HepG2 (cell line): Measurements from ENCODE around the gene SLC16A13. TPM values are rescaled to one million over a fixed set of nuclear protein-coding genes. Genes with fewer than 3 reads are reported as not detected.

ENCODE experiments used
- ATAC-seq: fragments of 200-7000 bp; cut with Tn5 transposase; 3 replicates; pipeline ENCODE4 v1.9.1; 2020; ENCODE audit warnings: mild to moderate bottlenecking, moderate library complexity
- BruUV-seq: library from RNA; stranded (reverse); fragments of 400-500 nt; replicated peaks from 2 replicates; lab custom pipeline; 2021; lab: Mats Ljungman, UMichigan
- CTCF ChIA-PET: fragments of 300-600 bp; formaldehyde crosslinking; extraction: SDS; loops from one replicate; lab custom pipeline; 2021; ENCODE audit warnings: low total read pairs, inconsistent platforms, low intra/inter-chr PET ratio; lab: Yijun Ruan, JAX
- POLR2A ChIA-PET: fragments of 350-600 bp; sonication (Branson Sonifier 250); formaldehyde crosslinking; loops from one replicate; lab custom pipeline; 2020; ENCODE audit warnings: antibody characterized with exemption, inconsistent platforms; lab: Yijun Ruan, JAX
- DNase-seq: peaks from one replicate; pipeline ENCODE4 v3.0.0-alpha.2; 2015; ENCODE audit warnings: low spot score
- FAIRE-seq: peaks from 3 replicates; lab custom pipeline; 2011; peaks lifted over from hg19 to GRCh38; lab: Jason Lieb, UNC
- H2AFZ ChIP-seq: one replicate; pipeline ENCODE4 v1.6.1; 2011; ENCODE audit warnings: low read length, inconsistent platforms
- H3K27ac ChIP-seq: fragments of 300-600 bp; 3 replicates; pipeline ENCODE4 v1.8.0; 2011; ENCODE audit warnings: mixed run types, mild to moderate bottlenecking, mixed read lengths, low read length, inconsistent platforms; ENCODE audit not compliant: insufficient read depth; ENCODE audit errors: extremely low read length
- H3K27me3 ChIP-seq, 2 experiments: fragments of 200-600 bp in 1 of 2; 2 replicates in 1 of 2; 3 replicates in 1 of 2; pipeline versions ENCODE4 v1.6.0 to v1.8.0; 2011; ENCODE audit warnings: low read length in 2 of 2, mild to moderate bottlenecking in 2 of 2, moderate library complexity in 2 of 2, inconsistent platforms in 1 of 2; ENCODE audit not compliant: insufficient read depth in 2 of 2, control insufficient read depth in 1 of 2
- H3K36me3 ChIP-seq, 2 experiments: fragments of 200-600 bp in 1 of 2; replicated peaks in 1 of 2; 2 replicates in 1 of 2; 3 replicates in 1 of 2; pipeline versions ENCODE4 v1.5.1 to v1.8.0; 2011; ENCODE audit warnings: low read length in 2 of 2, inconsistent platforms in 1 of 2; ENCODE audit not compliant: insufficient read depth in 2 of 2, control insufficient read depth in 1 of 2
- H3K4me1 ChIP-seq: 2 replicates; pipeline ENCODE4 v1.5.1; 2012; ENCODE audit warnings: low read length, inconsistent platforms; ENCODE audit not compliant: insufficient read depth
- H3K4me2 ChIP-seq: 2 replicates; pipeline ENCODE4 v1.6.0; 2011; ENCODE audit warnings: low read depth, low read length, inconsistent platforms
- H3K4me3 ChIP-seq, 3 experiments: fragments of 200-600 bp in 1 of 3; sonication (generic), shearing (Covaris generic) in 1 of 3; replicated peaks in 1 of 3; 2 replicates each; pipeline ENCODE4 v1.5.1; 2011 to 2016; ENCODE audit warnings: low read length in 3 of 3, inconsistent platforms in 2 of 3, low read depth in 2 of 3, mild to moderate bottlenecking in 2 of 3, control low read depth in 1 of 3, mixed read lengths in 1 of 3; ENCODE audit not compliant: insufficient read depth in 1 of 3
- H3K79me2 ChIP-seq: one replicate; pipeline ENCODE4 v1.6.1; 2011; ENCODE audit warnings: low read length, inconsistent platforms; ENCODE audit not compliant: insufficient read depth
- H3K9ac ChIP-seq: 2 replicates; pipeline ENCODE4 v1.6.0; 2011; ENCODE audit warnings: mild to moderate bottlenecking, low read depth, low read length, inconsistent platforms; ENCODE audit not compliant: insufficient read depth
- H3K9me3 ChIP-seq: 2 replicates; pipeline ENCODE4 v1.5.1; 2012; ENCODE audit warnings: mild to moderate bottlenecking, low read length
- H4K20me1 ChIP-seq: 2 replicates; pipeline ENCODE4 v1.6.0; 2011; ENCODE audit warnings: inconsistent platforms, mild to moderate bottlenecking, low read length, moderate library complexity; ENCODE audit not compliant: insufficient read depth
- BORCS8-MEF2B ChIP-seq: sonication (generic); formaldehyde crosslinking; IDR thresholded peaks from 2 replicates; pipeline ENCODE4 v1.8.0; 2022; ENCODE audit warnings: mild to moderate bottlenecking, missing genetic modification reagents
- ETS1 ChIP-seq: sonication (generic); formaldehyde crosslinking; IDR thresholded peaks from 2 replicates; pipeline ENCODE4 v1.4.0; 2020; ENCODE audit warnings: missing genetic modification reagents
- PAXIP1 ChIP-seq: sonication (generic); formaldehyde crosslinking; conservative IDR thresholded peaks from 2 replicates; pipeline ENCODE4 v1.4.0; 2020; ENCODE audit warnings: mild to moderate bottlenecking, missing genetic modification reagents, moderate library complexity
- SIN3A ChIP-seq: IDR thresholded peaks from 2 replicates; pipeline ENCODE4 v1.6.1; 2011; ENCODE audit warnings: low read depth, mild to moderate bottlenecking, control low read depth, low read length, borderline replicate concordance
- TCF12 ChIP-seq, 2 experiments: fragments of 450-650 bp in 1 of 2; sonication (generic) in 1 of 2; formaldehyde crosslinking in 1 of 2; IDR thresholded peaks; 2 replicates each; pipeline versions ENCODE4 v1.6.1 to v1.8.0; 2017 to 2022; ENCODE audit warnings: antibody characterized with exemption in 1 of 2, mild to moderate bottlenecking in 1 of 2, missing genetic modification reagents in 1 of 2, moderate library complexity in 1 of 2
- ZBTB33 ChIP-seq: sonication (generic); formaldehyde crosslinking; IDR thresholded peaks from 2 replicates; pipeline ENCODE4 v1.4.0; 2020; ENCODE audit warnings: missing genetic modification reagents
- ZBTB4 ChIP-seq: sonication (generic); formaldehyde crosslinking; IDR thresholded peaks from 2 replicates; pipeline ENCODE4 v1.4.0; 2020; ENCODE audit warnings: missing genetic modification reagents, mild to moderate bottlenecking, borderline replicate concordance
- ZFP62 ChIP-seq: sonication (generic); formaldehyde crosslinking; IDR thresholded peaks from 2 replicates; pipeline ENCODE4 v1.4.0; 2020; ENCODE audit warnings: missing genetic modification reagents
- ZNF124 ChIP-seq: sonication (generic); formaldehyde crosslinking; IDR thresholded peaks from 2 replicates; pipeline ENCODE4 v1.4.0; 2020; ENCODE audit warnings: missing genetic modification reagents
- WGBS: methylation state at CpG from one replicate; pipeline ENCODE4 v1.1.6; 2017; ENCODE audit warnings: low lambda C conversion rate; 5-methylcytosine and 5-hydroxymethylcytosine counted together
- in situ Hi-C: cut with HindIII; loops from 2 replicates; pipeline ENCODE4 v1.10.0; 2017; ENCODE audit warnings: low pct_unique_long_range_greater_than_20kb; ENCODE audit not compliant: extremely low pct_ligation_motif_present
- intact Hi-C: fragments of 100-400 bp; cut with micrococcal nuclease; formaldehyde crosslinking; loops from one replicate; pipeline ENCODE4 v1.10.0; 2022; ENCODE audit not compliant: unreplicated experiment
- polyA plus RNA-seq, 8 experiments: library from polyadenylated mRNA; depleted of rRNA in 3 of 8; stranded (reverse) in 7 of 8; unstranded in 1 of 8; fragments of >200 nt; fragmentation: Illumina TruSeq in 4 of 8; extraction: Trizol in 4 of 8; gene quantifications; 2 replicates each; pipeline versions ENCODE4 v1.2.1 to v1.2.3, GENCODE V29; 2011 to 2016; ENCODE audit warnings: low read depth in 4 of 8, missing spikeins in 1 of 8, mixed read lengths in 1 of 8; ENCODE audit not compliant: insufficient read depth in 1 of 8
- total RNA-seq, 5 experiments: library from RNA; depleted of rRNA; stranded (reverse); fragments of >200 nt; fragmentation: Illumina TruSeq; extraction: Trizol; gene quantifications; 2 replicates each; pipeline ENCODE4 v1.2.3, GENCODE V29; 2016; ENCODE audit warnings: low read depth in 1 of 5

Gene SLC16A13
- total and polyA plus RNA-seq, 2 of the 13 experiments (the other 11 are each of a cell fraction or from before 2014, with no cell fraction given) = 2.2 to 3.0 TPM

- TF ChIP-seq PAXIP1 (CRISPR knock-in tag) = no peak
- TF ChIP-seq ZBTB33 (CRISPR knock-in tag) = peak; percentile 94
These were observed 24.5 kb downstream of the SLC16A13 start (continued) for GRCh38 chr17:7060165-7060891.

- H3K27me3 ChIP-seq = 0 out of 5 replicates have a peak, but pooled peaks cover 0 to 9% of the 10 kb centered on the region in 2 experiments
- ChIA-PET CTCF (no interaction called here), POLR2A (no interaction called here)
- intact Hi-C loops = no loop called here
- peaks cover 8% of the 10 kb centered on the region for H3K4me1 ChIP-seq
- BruUV-seq = no TSS peak
- H4K20me1 ChIP-seq = no peaks in the 10 kb centered on the region
- H3K79me2 ChIP-seq = no peaks in the 10 kb centered on the region
- ATAC-seq = no peak
- DNase-seq = no peak
- WGBS = 39% methylated on average over 6 of the region's 6 CpGs
- no peak for FAIRE-seq
- H2AFZ ChIP-seq = no peak overlapping the region
- no peak overlapping the region for H3K4me3 ChIP-seq
- peaks cover 11% of the 10 kb centered on the region for H3K9me3 ChIP-seq
- H3K4me2 ChIP-seq = no peak overlapping the region
- no peak overlapping the region for H3K9ac ChIP-seq
- in situ Hi-C loops = no loop called here
- H3K36me3 ChIP-seq = no peaks in the 10 kb centered on the region
- no peak overlapping the region for H3K27ac ChIP-seq
- no peak for TF ChIP-seq ZNF124 (CRISPR knock-in tag)
- TF ChIP-seq ETS1 (CRISPR knock-in tag) = no peak
- no peak for TF ChIP-seq BORCS8-MEF2B (CRISPR knock-in tag)
- no peak for TF ChIP-seq ZBTB4
- TF ChIP-seq TCF12 (IDR thresholded peaks at IDR 0.05) = no peak
- TF ChIP-seq TCF12 (CRISPR knock-in tag; IDR thresholded peaks at IDR 0.05) = no peak
- TF ChIP-seq SIN3A = no peak
- TF ChIP-seq ZFP62 (CRISPR knock-in tag) = no peak
These were observed 27.8 kb downstream of the SLC16A13 start for GRCh38 chr17:7063518-7064094.
